RWPE1 (cell line): Measurements from ENCODE around the gene PKNOX2.

Experiments used
- CTCF ChIA-PET: fragments of 350-600 bp; sonication (Branson Sonifier 250); formaldehyde crosslinking; extraction: SDS; loops from one replicate; lab custom pipeline; 2021; lab: Yijun Ruan, JAX
- POLR2A ChIA-PET: fragments of 400-600 bp; formaldehyde crosslinking; extraction: SDS; loops from one replicate; lab custom pipeline; 2020; ENCODE audit warnings: antibody characterized with exemption; ENCODE audit not compliant: low non-redundant PET; lab: Yijun Ruan, JAX
- DNase-seq: peaks from one replicate; pipeline ENCODE4 v3.0.0; 2012; ENCODE audit warnings: low spot score
- H3K27ac ChIP-seq: fragments of 450-650 bp; 2 replicates; pipeline ENCODE4 v1.5.1; 2017
- TF ChIP-seq, protein P1 (sequence below): fragments of 450-650 bp; conservative IDR thresholded peaks from 2 replicates; pipeline ENCODE4 v1.5.1; 2017; ENCODE audit warnings: low read depth, mild to moderate bottlenecking

Gene PKNOX2

DNA sequence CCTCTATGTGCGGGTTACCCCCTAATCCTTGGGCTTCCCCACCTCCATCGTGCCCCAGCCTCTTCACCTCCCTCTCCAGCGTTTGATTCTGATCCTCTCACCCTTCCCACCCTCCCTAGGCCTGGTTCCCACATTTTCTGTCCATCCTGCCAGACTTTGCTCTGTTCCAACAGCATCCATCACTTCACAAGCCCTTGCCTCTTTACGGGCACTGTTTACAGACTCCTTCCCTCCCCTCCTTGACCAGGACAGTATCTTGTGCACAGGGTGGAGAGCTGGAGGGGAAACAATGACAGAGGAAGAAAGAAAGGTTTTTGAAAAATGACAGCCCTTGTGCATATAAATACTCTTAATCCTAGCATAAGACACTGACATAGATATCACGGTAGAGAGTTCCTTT, 301.1 kb downstream of the PKNOX2 start:
- POLR2A ChIA-PET, result no interaction called here

DNA sequence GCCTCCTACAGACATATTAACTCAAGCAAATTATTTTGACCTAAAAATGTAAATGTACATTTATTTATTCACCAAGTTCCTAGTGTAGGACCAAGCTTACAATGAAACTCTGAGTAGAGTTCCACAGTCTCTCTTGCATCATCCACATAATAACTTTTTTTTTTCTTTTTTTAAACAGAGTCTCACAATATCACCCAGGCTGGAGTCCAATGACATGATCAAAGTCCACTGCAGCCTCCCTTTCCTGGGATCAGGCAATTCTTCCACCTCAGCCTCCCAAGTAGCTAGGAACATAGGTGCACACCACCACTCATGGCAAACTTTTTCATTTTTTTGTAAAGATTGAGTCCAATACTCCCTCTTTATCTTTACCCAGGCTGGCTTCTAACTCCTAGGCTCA, 303.5 kb downstream of the PKNOX2 start:
- POLR2A ChIA-PET, result no interaction called here
- DNase-seq, result no peak
- CTCF ChIA-PET, result no interaction called here
- H3K27ac ChIP-seq, result no peak overlapping the region
- TF ChIP-seq, protein P1, sequence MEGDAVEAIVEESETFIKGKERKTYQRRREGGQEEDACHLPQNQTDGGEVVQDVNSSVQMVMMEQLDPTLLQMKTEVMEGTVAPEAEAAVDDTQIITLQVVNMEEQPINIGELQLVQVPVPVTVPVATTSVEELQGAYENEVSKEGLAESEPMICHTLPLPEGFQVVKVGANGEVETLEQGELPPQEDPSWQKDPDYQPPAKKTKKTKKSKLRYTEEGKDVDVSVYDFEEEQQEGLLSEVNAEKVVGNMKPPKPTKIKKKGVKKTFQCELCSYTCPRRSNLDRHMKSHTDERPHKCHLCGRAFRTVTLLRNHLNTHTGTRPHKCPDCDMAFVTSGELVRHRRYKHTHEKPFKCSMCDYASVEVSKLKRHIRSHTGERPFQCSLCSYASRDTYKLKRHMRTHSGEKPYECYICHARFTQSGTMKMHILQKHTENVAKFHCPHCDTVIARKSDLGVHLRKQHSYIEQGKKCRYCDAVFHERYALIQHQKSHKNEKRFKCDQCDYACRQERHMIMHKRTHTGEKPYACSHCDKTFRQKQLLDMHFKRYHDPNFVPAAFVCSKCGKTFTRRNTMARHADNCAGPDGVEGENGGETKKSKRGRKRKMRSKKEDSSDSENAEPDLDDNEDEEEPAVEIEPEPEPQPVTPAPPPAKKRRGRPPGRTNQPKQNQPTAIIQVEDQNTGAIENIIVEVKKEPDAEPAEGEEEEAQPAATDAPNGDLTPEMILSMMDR, result no peak

More for the DNA sequence above, 301.1 kb downstream of the PKNOX2 start:
- TF ChIP-seq, protein P1, result no peak
- no peak overlapping the region for H3K27ac ChIP-seq
- CTCF ChIA-PET, result no interaction called here
- no peak for DNase-seq

DNA sequence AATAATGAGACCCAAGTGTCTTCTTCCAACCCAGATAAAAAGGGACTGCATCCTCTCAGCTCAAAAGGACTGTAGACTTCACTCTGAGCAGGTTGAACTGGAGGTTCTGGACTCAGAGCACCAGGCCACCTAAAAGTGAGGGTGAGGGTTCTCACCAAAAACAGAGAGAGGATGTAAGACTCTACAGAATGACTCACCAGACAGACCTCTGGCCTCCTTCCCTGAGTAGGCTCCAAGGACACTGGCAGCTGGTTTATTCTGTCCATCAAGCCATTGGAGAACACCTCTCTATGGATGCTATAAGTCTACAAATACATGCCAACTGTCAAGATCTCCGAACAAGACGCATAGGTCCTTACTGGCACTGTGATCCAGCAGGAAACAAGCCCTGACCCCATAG, 304.3 kb downstream of the PKNOX2 start:
- CTCF ChIA-PET, result no interaction called here
- POLR2A ChIA-PET, result no interaction called here
- DNase-seq, result no peak
- no peak overlapping the region for H3K27ac ChIP-seq
- TF ChIP-seq, protein P1, result no peak

DNA sequence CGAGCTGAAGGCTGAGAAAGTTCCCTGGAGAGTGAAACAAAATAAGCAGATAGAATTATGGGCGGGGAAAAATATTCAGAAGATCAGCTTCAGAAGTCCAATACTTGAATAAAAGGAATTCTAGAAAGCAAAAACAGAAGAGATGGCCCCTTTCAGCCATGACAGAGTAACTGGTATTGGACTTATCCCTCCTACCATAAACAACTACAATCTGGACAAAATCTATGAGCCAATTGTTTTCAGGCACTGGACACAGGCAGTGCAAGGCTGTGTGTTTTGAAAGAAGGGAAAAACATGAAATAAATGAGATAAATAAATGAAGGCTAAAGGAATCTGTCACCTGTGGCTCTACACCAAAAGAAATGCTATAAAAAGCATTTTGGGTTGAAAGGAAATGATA, 305.8 kb downstream of the PKNOX2 start:
- no peak overlapping the region for H3K27ac ChIP-seq
- TF ChIP-seq, protein P1, result no peak
- CTCF ChIA-PET, result interaction anchor here (0.7 kb wide), 1 partner anchor 1520 kb away, joined by 3 read pairs; no protein-coding TSS in a partner anchor
- DNase-seq, result no peak
- POLR2A ChIA-PET, result no interaction called here

DNA sequence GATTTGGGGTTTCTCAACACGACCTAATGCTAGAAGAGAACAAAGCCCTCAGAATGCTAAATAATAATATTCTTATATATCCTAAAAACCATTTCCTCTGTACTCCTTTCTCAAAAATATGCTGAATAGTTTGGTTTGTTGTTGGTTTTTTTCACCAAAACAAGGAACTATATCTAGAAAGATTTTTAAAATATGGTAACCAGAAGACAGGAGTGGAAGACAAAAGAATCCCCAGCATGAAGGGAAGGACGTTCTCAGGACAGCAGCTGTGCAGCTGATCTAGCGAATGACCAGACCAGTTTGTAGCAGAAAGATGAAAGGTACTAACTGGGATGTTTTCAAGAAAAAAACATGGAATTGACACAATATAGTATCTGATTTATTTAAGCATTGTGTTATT, 312.2 kb downstream of the PKNOX2 start:
- ChIA-PET POLR2A (no interaction called here), CTCF (interaction anchor here (1.1 kb wide), 1 partner anchor 92 kb away, joined by 3 read pairs; no protein-coding TSS in a partner anchor)
- H3K27ac ChIP-seq, result no peak overlapping the region
- TF ChIP-seq, protein P1, result no peak
- DNase-seq, result no peak

DNA sequence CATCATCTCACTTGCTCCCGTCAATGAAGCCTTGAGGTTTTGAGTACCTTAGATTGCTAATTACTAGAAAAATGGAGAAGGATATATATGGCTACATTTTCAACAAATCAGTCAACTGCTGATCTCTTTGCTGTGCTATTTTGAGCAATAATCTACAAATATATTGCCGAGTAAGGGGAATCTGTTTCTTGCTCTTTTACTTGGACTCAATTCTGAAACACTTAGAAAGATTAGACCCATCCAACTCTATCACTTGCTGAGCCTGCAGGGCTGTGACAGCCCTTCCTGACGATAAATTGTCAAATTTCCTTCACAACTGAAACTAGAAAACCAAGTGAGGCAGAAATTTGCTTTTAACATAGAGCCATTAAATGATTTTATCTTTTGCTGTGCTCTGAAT, 314.6 kb downstream of the PKNOX2 start:
- ChIA-PET CTCF (no interaction called here), POLR2A (no interaction called here)
- H3K27ac ChIP-seq, result no peak overlapping the region
- TF ChIP-seq, protein P1, result no peak
- no peak for DNase-seq
